Neural progenitor cell (in vitro differentiated cells): ENCODE measurements around the gene CADM1.

ENCODE experiments used
- CTCF ChIP-seq: fragments of 200-600 bp; sonication (generic); IDR thresholded peaks from 2 replicates; pipeline ENCODE4 v1.5.1; 2017; ENCODE audit warnings: antibody characterized with exemption, mild to moderate bottlenecking
- EZH2 ChIP-seq: fragments of 200-600 bp; sonication (generic); IDR thresholded peaks from 2 replicates; pipeline ENCODE4 v1.6.1; 2017; ENCODE audit warnings: antibody characterized with exemption, mild to moderate bottlenecking, moderate library complexity
- EZH2phosphoT487 ChIP-seq: fragments of 200-600 bp; sonication (generic); IDR thresholded peaks from 2 replicates; pipeline ENCODE4 v1.6.1; 2017; ENCODE audit warnings: antibody characterized with exemption

GRCh38 chr11:115363921-115364320, 140.3 kb downstream of the CADM1 start:
- TF ChIP-seq CTCF (no peak), EZH2 (no peak), EZH2phosphoT487 (no peak)
